ENCODE measurements around the gene CGN. TPM values are rescaled to one million over a fixed set of nuclear protein-coding genes. Genes with fewer than 3 reads are reported as not detected.

CGN gene
- total and polyA plus RNA-seq, 2 of the 13 experiments (the other 11 are each of a cell fraction or from before 2014, with no cell fraction given), result 0.75 to 0.81 TPM

GRCh38 chr1:151504759-151505158 is 6.4 kb upstream of the CGN start:
- no TSS peak for BruUV-seq (replicated peaks)
- 52% methylated on average over 4 of the region's 4 CpGs for WGBS (ENCODE audit: low lambda C conversion rate)
- Histone ChIP-seq H3K9ac (ENCODE audit: insufficient read depth, low read depth, low read length) (no peak overlapping the region), H3K36me3 (replicated peaks in 1 of 2; ENCODE audit: control insufficient read depth in 1 of 2, insufficient read depth in 2 of 2, low read length in 2 of 2) (no peaks in the 10 kb centered on the region), H3K27ac (ENCODE audit: extremely low read length, insufficient read depth, low read length) (no peak overlapping the region), H4K20me1 (ENCODE audit: insufficient read depth, low read length) (no peaks in the 10 kb centered on the region), H3K79me2 (ENCODE audit: insufficient read depth, low read length) (no peaks in the 10 kb centered on the region), H2AFZ (ENCODE audit: low read length) (no peak overlapping the region), H3K27me3 (ENCODE audit: control insufficient read depth in 1 of 2, insufficient read depth in 2 of 2, low read length in 2 of 2) (no peaks in the 10 kb centered on the region; a peak in 1 of 5 replicates), H3K4me2 (ENCODE audit: low read depth, low read length) (no peak overlapping the region), H3K4me3 (replicated peaks in 1 of 3; ENCODE audit: insufficient read depth in 1 of 3, low read depth in 2 of 3, low read length in 3 of 3) (no peak overlapping the region), H3K4me1 (ENCODE audit: insufficient read depth, low read length) (peaks cover 28% of the 10 kb centered on the region), H3K9me3 (ENCODE audit: low read length) (no peaks in the 10 kb centered on the region)
- FAIRE-seq (no peak), DNase-seq (ENCODE audit: low spot score) (no peak), ATAC-seq (no peak)
- in situ Hi-C loops (cut with HindIII; ENCODE audit: extremely low pct_ligation_motif_present, low pct_unique_long_range_greater_than_20kb), result no loop called here
- ChIA-PET CTCF (ENCODE audit: low intra/inter-chr PET ratio, low total read pairs) (no interaction called here), POLR2A (interaction anchor here (1.1 kb wide), 1 partner anchor 325 kb away, joined by 3 read pairs; no protein-coding TSS in a partner anchor)
- intact Hi-C loops (cut with micrococcal nuclease; ENCODE audit: unreplicated experiment), result no loop called here
- no peak for TF ChIP-seq ZNF556 (CRISPR knock-in tag; IDR thresholded peaks at IDR 0.05; ENCODE audit: borderline replicate concordance)
- no peak for TF ChIP-seq DMTF1 (CRISPR knock-in tag; IDR thresholded peaks at IDR 0.05)
- no peak for TF ChIP-seq ZNF503 (CRISPR knock-in tag; IDR thresholded peaks at IDR 0.05)
- TF ChIP-seq ZNF318 (CRISPR knock-in tag; IDR thresholded peaks at IDR 0.05), result no peak
- no peak for TF ChIP-seq ZBTB49 (CRISPR knock-in tag; IDR thresholded peaks at IDR 0.05; ENCODE audit: borderline replicate concordance)
- TF ChIP-seq ZNF143 (CRISPR knock-in tag; IDR thresholded peaks at IDR 0.05), result no peak
- TF ChIP-seq ZNF232 (CRISPR knock-in tag; IDR thresholded peaks at IDR 0.05; ENCODE audit: borderline replicate concordance), result no peak
